ENCODE measurements around the gene SERF1B. TPM values are rescaled to one million over a fixed set of nuclear protein-coding genes. Genes with fewer than 3 reads are reported as not detected.
"Not testable (repeated sequence)": the region's sequence is repeated elsewhere in the genome, so short reads cannot be mapped to it uniquely, and the experiment has no call there.

SERF1B gene
- 10 to 100 TPM; 21.4 to 22.2 TPM for total RNA-seq

DNA sequence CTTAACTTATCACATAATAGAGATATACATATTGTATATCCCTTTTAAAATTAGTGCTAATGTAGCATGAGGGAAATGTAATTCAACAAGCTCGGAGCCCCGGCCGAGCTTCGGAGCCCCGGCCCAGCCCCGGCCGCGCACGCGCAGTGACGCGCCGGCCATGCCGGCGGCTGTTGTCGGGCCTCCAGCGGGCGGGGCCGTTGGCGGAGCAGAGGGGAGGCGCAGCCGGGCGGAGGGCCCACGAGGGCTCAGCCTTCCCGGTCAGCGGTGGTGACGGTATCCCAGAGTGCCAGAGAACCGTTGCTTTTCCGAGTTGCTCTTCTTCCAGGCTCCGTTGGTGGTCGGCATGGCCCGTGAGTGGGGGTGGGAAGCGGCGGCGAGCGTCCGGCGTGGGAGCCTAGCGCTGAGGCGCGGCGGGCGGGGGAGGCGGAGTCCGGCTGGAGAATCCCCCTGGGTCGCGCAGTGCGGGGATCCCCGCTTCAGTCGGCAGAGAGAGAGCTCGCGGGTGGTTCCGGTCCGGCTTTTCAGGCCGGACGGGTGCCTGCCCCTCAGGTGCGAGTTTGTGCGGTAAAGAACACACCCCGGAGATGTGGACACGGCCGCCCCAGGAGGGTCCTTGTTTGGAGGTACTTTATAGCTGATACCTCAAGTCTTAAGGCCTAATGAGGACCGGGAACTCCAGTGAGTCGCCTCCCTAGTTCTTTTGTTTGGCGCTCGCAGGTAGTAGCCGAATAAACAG lies at the start of gene SERF1B:
Gene SERF1B, plus strand, starts transcription at position 146 of the 739 bp plus-strand sequence. Its CDS starts 201 bp downstream, at position 347.
- intact Hi-C loops (cut with micrococcal nuclease); H3K36me3 Mint-ChIP-seq (ENCODE audit: low read depth); CTCF ChIA-PET; H3K27ac Mint-ChIP-seq; H3K4me3 Mint-ChIP-seq; H3K4me1 Mint-ChIP-seq (ENCODE audit: low read depth); H3K27me3 Mint-ChIP-seq (ENCODE audit: low read depth); DNase-seq; H3K9me3 Mint-ChIP-seq: not testable (repeated sequence)

DNA sequence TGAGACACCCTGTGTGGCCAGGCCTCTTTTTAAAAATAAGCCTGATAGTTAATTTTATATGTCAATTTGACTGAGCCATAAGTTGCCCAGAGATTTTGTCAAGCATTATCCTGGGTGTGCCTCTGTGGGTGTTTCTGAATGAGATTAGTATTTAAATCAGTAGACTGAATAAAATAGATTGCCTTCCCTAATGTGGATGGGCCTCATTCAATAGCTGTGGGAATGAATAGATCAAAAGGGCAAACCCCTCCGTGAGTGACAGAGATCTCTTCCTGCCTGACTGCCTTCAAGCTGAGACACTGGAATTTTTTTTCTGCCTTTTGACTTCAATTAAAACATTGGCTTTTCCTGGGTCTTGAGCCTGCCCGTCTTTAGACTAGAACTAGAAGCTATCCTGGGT lies 33.3 kb upstream of the SERF1B start:
- CTCF ChIA-PET; DNase-seq; H3K4me1 Mint-ChIP-seq (ENCODE audit: low read depth); H3K27ac Mint-ChIP-seq; H3K36me3 Mint-ChIP-seq (ENCODE audit: low read depth); H3K9me3 Mint-ChIP-seq; intact Hi-C loops (cut with micrococcal nuclease); H3K27me3 Mint-ChIP-seq (ENCODE audit: low read depth); H3K4me3 Mint-ChIP-seq: not testable (repeated sequence)

DNA sequence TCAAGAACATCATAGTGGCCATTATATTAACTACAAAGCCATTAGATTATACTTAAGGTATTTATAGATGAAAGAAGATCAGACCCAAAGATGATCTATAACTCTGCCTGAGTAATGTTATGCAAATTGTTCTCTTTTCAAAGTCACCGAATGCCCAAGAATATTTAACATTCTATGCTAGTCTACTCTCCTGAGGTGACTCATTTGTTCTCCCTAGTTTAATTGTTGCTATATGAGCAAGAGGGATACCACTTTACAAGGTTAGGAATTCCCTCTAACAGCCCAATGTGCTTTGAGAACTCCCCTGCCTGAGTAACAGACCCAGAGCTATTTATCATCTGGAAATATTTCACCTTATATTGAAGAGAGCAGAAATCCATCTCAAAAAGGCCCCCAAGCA lies 29.5 kb upstream of the SERF1B start:
- H3K27me3 Mint-ChIP-seq (ENCODE audit: low read depth); CTCF ChIA-PET; H3K9me3 Mint-ChIP-seq; intact Hi-C loops (cut with micrococcal nuclease); H3K4me3 Mint-ChIP-seq; H3K36me3 Mint-ChIP-seq (ENCODE audit: low read depth); H3K27ac Mint-ChIP-seq; DNase-seq; H3K4me1 Mint-ChIP-seq (ENCODE audit: low read depth): not testable (repeated sequence)

DNA sequence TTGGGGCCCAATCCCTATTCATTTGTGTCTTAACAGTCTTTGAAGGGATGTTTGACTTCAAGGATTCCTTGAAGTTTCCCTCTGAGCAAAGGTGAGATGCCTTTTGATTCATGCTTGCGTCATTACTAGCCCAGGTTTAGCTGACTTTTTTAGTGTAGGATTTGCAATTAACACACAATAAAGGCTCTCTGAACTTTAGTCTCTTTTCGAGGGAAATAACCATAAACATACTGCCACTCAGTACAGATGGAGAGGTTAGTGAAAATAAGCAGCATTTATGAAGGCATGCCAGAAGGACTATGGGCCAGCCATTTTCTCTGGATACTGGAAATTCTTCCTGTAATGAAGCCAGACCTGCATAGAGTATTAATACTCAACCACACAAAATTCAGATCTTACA lies 4.4 kb upstream of the SERF1B start:
- H3K4me3 Mint-ChIP-seq; intact Hi-C loops (cut with micrococcal nuclease); DNase-seq; H3K4me1 Mint-ChIP-seq (ENCODE audit: low read depth); H3K27me3 Mint-ChIP-seq (ENCODE audit: low read depth); CTCF ChIA-PET; H3K9me3 Mint-ChIP-seq; H3K27ac Mint-ChIP-seq; H3K36me3 Mint-ChIP-seq (ENCODE audit: low read depth): not testable (repeated sequence)

DNA sequence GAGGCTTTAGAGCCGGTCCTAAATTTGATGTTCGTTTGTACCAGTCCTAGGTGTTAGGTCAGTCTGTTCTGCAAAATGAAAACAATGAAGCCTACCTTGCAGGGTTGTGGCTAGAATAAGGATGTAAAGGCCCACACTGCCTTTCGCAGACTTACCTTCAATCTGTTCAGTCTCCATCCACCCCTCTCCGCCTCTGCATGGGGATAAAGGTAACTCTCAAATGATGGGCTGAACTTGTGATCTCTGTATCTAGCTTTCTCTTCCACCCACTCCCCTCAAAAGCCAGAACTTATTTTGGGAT lies 744 bp downstream of the SERF1B start:
- H3K4me3 Mint-ChIP-seq; CTCF ChIA-PET; DNase-seq; intact Hi-C loops (cut with micrococcal nuclease); H3K27ac Mint-ChIP-seq; H3K36me3 Mint-ChIP-seq (ENCODE audit: low read depth); H3K4me1 Mint-ChIP-seq (ENCODE audit: low read depth); H3K9me3 Mint-ChIP-seq; H3K27me3 Mint-ChIP-seq (ENCODE audit: low read depth): not testable (repeated sequence)

DNA sequence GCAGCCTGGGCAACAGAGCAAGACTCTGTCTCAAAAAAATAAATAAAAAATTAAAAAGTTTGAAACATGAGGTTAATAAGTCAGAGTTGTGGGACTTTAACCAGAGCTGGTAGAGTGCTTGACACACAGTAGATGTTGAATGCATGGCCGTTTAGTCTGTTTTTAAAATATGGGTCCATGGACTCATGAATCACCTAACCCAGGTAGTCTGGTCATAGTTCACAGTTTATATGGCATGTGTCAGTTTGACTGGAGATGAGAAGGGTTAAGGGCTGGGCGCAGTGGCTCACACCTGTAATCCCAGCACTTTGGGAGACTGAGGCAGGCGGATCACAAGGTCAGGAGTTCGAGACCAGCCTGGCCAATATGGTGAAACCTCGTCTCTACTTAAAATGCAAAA lies 6.2 kb downstream of the SERF1B start:
- intact Hi-C loops (cut with micrococcal nuclease); H3K4me1 Mint-ChIP-seq (ENCODE audit: low read depth); H3K36me3 Mint-ChIP-seq (ENCODE audit: low read depth); CTCF ChIA-PET; H3K9me3 Mint-ChIP-seq; H3K27ac Mint-ChIP-seq; H3K27me3 Mint-ChIP-seq (ENCODE audit: low read depth); DNase-seq; H3K4me3 Mint-ChIP-seq: not testable (repeated sequence)

DNA sequence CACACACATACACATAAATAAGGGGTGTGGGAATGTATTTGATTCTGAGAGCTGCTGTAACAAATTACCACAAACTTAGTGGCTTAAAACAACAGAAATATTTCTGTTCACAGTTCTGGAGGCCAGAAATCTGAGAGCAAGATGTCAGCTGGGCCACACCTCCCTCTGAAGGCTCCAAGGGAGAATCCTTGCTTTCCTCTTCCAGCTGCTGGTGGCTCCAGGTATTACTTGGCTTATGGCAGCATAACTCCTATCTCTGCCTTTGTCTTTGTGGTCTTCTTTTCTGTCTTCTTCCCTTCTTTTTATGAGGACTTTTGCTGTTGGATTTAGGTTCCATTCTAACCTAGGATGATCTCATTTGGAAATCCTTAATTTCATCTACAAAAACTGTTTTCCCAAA lies 16.4 kb downstream of the SERF1B start:
- CTCF ChIA-PET; intact Hi-C loops (cut with micrococcal nuclease); H3K27ac Mint-ChIP-seq; DNase-seq; H3K9me3 Mint-ChIP-seq; H3K4me3 Mint-ChIP-seq; H3K4me1 Mint-ChIP-seq (ENCODE audit: low read depth); H3K36me3 Mint-ChIP-seq (ENCODE audit: low read depth); H3K27me3 Mint-ChIP-seq (ENCODE audit: low read depth): not testable (repeated sequence)

DNA sequence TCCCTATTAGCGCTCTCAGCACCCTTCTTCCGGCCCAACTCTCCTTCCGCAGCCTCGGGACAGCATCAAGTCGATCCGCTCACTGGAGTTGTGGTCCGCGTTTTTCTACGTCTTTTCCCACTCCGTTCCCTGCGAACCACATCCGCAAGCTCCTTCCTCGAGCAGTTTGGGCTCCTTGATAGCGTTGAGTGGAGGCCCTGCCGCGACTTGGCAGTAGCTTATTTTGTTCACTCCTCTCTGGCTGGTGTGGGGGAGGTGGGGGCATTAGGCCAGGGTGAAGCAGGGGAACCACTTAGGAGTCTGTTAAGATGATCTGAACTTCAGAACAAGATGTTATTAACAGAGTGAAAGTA lies 24.7 kb downstream of the SERF1B start:
- H3K9me3 Mint-ChIP-seq; CTCF ChIA-PET; intact Hi-C loops (cut with micrococcal nuclease); H3K4me3 Mint-ChIP-seq; H3K4me1 Mint-ChIP-seq (ENCODE audit: low read depth); H3K27ac Mint-ChIP-seq; H3K36me3 Mint-ChIP-seq (ENCODE audit: low read depth); DNase-seq; H3K27me3 Mint-ChIP-seq (ENCODE audit: low read depth): not testable (repeated sequence)

DNA sequence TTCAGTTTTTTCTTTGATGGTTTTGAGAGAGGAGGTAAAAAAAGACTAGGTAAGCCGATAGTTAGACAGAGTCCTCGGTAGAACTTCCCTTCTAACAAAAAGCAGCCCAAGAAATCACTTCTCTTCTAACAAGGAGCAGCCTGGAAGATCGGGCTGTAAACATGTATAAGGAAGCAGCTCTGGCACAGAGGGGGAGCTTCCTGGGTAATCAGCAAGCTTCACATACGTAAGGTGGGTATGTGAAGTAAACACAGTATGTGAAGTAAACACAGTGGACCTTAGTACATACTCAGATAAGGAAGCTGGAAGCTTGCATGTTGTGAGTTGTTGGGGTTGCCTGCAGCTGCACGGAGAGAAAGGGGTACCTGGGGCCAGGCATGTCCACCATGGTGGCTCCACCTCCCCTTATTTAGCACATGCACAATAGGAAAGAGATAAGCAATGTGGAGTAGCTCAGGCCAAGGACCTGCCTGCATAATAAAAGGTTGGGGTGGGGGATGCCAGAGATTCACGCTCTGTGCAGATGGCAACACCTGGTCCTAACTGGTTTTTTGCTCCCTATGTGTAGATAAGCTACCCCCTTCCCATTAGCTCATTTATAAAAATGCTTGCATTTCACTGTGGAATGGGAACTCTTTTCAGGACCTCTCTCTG lies 31.4 kb downstream of the SERF1B start:
- H3K4me1 Mint-ChIP-seq (ENCODE audit: low read depth); intact Hi-C loops (cut with micrococcal nuclease); CTCF ChIA-PET; H3K36me3 Mint-ChIP-seq (ENCODE audit: low read depth); H3K4me3 Mint-ChIP-seq; H3K9me3 Mint-ChIP-seq; DNase-seq; H3K27me3 Mint-ChIP-seq (ENCODE audit: low read depth); H3K27ac Mint-ChIP-seq: not testable (repeated sequence)

DNA sequence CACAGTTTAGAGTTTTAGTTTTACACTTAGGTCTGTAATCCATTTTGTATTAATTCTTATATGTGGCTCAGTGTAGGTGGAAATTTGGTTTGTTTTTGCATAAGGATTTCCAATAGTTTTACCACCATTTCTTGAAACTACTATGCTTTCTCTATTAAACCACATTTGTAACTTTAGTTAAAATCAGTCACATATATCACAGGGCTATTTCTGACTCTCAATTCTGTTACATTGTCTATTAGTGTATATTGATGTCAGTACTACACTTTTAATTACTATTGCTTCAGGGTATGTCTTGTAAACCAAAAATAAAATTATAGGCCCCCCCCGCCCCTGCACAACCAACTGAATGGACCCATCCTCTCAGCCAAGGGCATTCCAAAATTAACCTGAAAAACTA lies 32.1 kb downstream of the SERF1B start:
- H3K27me3 Mint-ChIP-seq (ENCODE audit: low read depth); CTCF ChIA-PET; H3K27ac Mint-ChIP-seq; DNase-seq; intact Hi-C loops (cut with micrococcal nuclease); H3K36me3 Mint-ChIP-seq (ENCODE audit: low read depth); H3K9me3 Mint-ChIP-seq; H3K4me3 Mint-ChIP-seq; H3K4me1 Mint-ChIP-seq (ENCODE audit: low read depth): not testable (repeated sequence)

DNA sequence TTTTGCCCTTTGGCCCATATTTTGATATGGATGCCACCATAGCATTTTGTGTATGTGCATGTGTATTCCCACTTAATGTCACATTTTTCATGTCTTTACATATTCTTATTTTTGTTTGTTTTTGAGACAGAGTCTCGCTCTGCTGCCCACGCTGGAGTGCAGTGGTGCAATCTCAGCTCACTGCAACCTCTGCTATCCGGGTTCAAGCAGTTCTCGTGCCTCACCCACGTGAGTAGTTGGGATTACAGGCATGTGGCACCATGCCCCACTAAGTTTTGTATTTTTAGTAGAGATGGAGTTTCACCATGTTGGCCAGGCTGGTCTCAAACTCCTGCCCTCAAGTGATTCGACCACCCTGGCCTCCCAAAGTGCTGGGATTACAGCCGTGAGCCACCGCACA lies 52.6 kb downstream of the SERF1B start:
- CTCF ChIA-PET; DNase-seq; H3K4me3 Mint-ChIP-seq; H3K36me3 Mint-ChIP-seq (ENCODE audit: low read depth); H3K9me3 Mint-ChIP-seq; H3K4me1 Mint-ChIP-seq (ENCODE audit: low read depth); intact Hi-C loops (cut with micrococcal nuclease); H3K27me3 Mint-ChIP-seq (ENCODE audit: low read depth); H3K27ac Mint-ChIP-seq: not testable (repeated sequence)

DNA sequence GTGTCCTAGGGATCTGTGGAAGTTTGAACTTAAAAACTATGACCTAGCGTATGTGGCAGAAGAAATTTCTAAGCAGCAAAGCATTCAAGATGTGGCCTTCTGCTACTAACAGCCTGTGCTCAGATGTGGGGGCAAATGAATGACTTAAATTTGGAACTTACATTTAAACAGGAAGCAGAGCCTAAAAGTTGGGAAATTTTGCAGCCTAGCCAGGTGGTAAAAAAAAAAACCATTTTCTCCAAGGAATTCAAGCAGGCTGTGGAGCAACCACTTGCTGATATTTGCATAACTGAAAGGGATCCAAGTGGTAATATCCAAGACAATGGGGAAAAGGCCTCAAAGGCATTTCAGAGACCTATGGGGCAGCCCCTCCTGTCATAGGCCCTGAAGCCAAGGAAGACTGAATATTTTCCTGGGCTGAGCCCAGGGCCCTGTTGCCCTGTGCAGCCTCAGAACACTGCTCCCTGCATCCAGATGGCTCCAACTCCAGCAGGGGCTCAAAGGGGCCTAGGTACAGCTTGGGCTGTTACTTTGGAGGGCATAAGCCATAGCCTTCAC lies 63.9 kb downstream of the SERF1B start:
- CTCF ChIA-PET = not testable (repeated sequence)

DNA sequence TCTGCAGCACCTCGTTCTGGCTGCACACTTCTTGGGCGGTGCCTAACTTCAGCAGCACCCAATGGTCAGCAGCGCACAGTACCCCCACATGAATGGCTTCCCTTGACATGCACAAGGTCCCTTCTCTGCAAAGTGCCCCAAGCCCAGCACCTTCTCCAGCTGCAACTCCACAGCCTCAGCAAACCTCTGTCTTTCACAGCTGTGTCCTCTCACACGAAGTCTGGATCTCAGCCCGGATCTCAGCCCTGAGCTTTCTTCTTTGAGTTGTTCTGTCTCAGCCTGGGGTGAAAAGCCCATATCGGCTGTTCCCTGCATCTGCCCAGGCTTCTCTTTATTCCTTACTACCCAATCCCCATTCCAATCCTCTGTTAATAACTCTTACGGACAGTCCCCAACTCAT lies 66.7 kb downstream of the SERF1B start:
- DNase-seq; H3K36me3 Mint-ChIP-seq (ENCODE audit: low read depth); H3K4me1 Mint-ChIP-seq (ENCODE audit: low read depth); CTCF ChIA-PET; H3K9me3 Mint-ChIP-seq; intact Hi-C loops (cut with micrococcal nuclease); H3K27ac Mint-ChIP-seq; H3K4me3 Mint-ChIP-seq; H3K27me3 Mint-ChIP-seq (ENCODE audit: low read depth): not testable (repeated sequence)

More for the DNA sequence above, 63.9 kb downstream of the SERF1B start:
- DNase-seq; intact Hi-C loops (cut with micrococcal nuclease); H3K4me1 Mint-ChIP-seq (ENCODE audit: low read depth); H3K27ac Mint-ChIP-seq; H3K36me3 Mint-ChIP-seq (ENCODE audit: low read depth); H3K9me3 Mint-ChIP-seq; H3K4me3 Mint-ChIP-seq; H3K27me3 Mint-ChIP-seq (ENCODE audit: low read depth): not testable (repeated sequence)

Measured in activated naive CD4-positive, alpha-beta T cell treated with anti-CD3 and anti-CD28 coated beads for 36 hours (primary cell).